SK-MEL-5 (cell line): ENCODE measurements around the gene NPIPA7. TPM values are rescaled to one million over a fixed set of nuclear protein-coding genes. Genes with fewer than 3 reads are reported as not detected.
"Not testable (repeated sequence)": the region's sequence is repeated elsewhere in the genome, so short reads cannot be mapped to it uniquely, and the experiment has no call there.

Source experiments
- DNase-seq: peaks from one replicate; pipeline ENCODE4 v3.0.0-alpha.2; 2016; ENCODE audit warnings: low read depth, low spot score
- in situ Hi-C: cut with HindIII; loops from 2 replicates; pipeline ENCODE4 v1.10.0; 2016; ENCODE audit warnings: low sequenced_read_pairs, high pct_unique_total_duplicates, low pct_unique_long_range_greater_than_20kb
- polyA plus RNA-seq, 2 experiments: library from polyadenylated mRNA; depleted of rRNA; stranded (reverse); fragments of >200 nt; gene quantifications; 2 replicates each; pipeline ENCODE4 v1.2.3, GENCODE V29; 2015
- total RNA-seq: library from RNA; depleted of rRNA; stranded (reverse); fragments of >200 nt; shearing (Covaris generic); gene quantifications from 2 replicates; pipeline ENCODE4 v1.2.3, GENCODE V29; 2014; rRNA removed

Gene NPIPA7
- total RNA-seq: 2.8 and 6.7 TPM in 2 replicates
- 11.9 and 14.8 TPM in 2 replicates for polyA plus RNA-seq (2015; cell fraction: cytosol; rRNA removed)
- polyA plus RNA-seq (2015; cell fraction: nucleus; rRNA removed): 44.4 and 96.3 TPM in 2 replicates

- in situ Hi-C loops, DNase-seq: not testable (repeated sequence)
These were observed at the start of gene NPIPA7 for GRCh38 chr16:16378840-16379239. NPIPA7 (plus strand) TSS chr16:16379140; CDS start chr16:16379245, 105 bp downstream.

- in situ Hi-C loops, DNase-seq: not testable (repeated sequence)
These were observed 47.5 kb upstream of the NPIPA7 start for GRCh38 chr16:16331466-16331865.

- in situ Hi-C loops, DNase-seq: not testable (repeated sequence)
These were observed 21.4 kb upstream of the NPIPA7 start for GRCh38 chr16:16357556-16357955.

- in situ Hi-C loops, DNase-seq: not testable (repeated sequence)
These were observed 20.2 kb upstream of the NPIPA7 start for GRCh38 chr16:16358539-16359240.

GRCh38 chr16:16363595-16363994 is 15.3 kb upstream of the NPIPA7 start:
- in situ Hi-C loops, DNase-seq: not testable (repeated sequence)

- DNase-seq, in situ Hi-C loops: not testable (repeated sequence)
These were observed 14.8 kb upstream of the NPIPA7 start for GRCh38 chr16:16364100-16364499.

- not testable (repeated sequence) for DNase-seq
These were observed 14.2 kb upstream of the NPIPA7 start for GRCh38 chr16:16364701-16365100.

GRCh38 chr16:16365319-16365718 is 13.6 kb upstream of the NPIPA7 start:
- DNase-seq, in situ Hi-C loops: not testable (repeated sequence)

More at GRCh38 chr16:16364701-16365100, 14.2 kb upstream of the NPIPA7 start:
- in situ Hi-C loops: not testable (repeated sequence)

- in situ Hi-C loops, DNase-seq: not testable (repeated sequence)
These were observed 13.1 kb upstream of the NPIPA7 start for GRCh38 chr16:16365851-16366250.

- DNase-seq, in situ Hi-C loops: not testable (repeated sequence)
These were observed 12.2 kb upstream of the NPIPA7 start for GRCh38 chr16:16366552-16367284.

GRCh38 chr16:16367285-16367628 is 11.7 kb upstream of the NPIPA7 start:
- DNase-seq, in situ Hi-C loops: not testable (repeated sequence)

- DNase-seq, in situ Hi-C loops: not testable (repeated sequence)
These were observed 9.7 kb upstream of the NPIPA7 start for GRCh38 chr16:16369081-16369856.

GRCh38 chr16:16371136-16371735 is 7.7 kb upstream of the NPIPA7 start:
- DNase-seq, in situ Hi-C loops: not testable (repeated sequence)

- DNase-seq, in situ Hi-C loops: not testable (repeated sequence)
These were observed 4.7 kb upstream of the NPIPA7 start for GRCh38 chr16:16374192-16374591.

- in situ Hi-C loops, DNase-seq: not testable (repeated sequence)
These were observed 20.7 kb downstream of the NPIPA7 start for GRCh38 chr16:16399685-16400084.

GRCh38 chr16:16402333-16402732 is 23.4 kb downstream of the NPIPA7 start:
- DNase-seq, in situ Hi-C loops: not testable (repeated sequence)

GRCh38 chr16:16404283-16404682 is 25.3 kb downstream of the NPIPA7 start:
- in situ Hi-C loops, DNase-seq: not testable (repeated sequence)
